HG03139 (cell line): ENCODE results near the gene SNX32.
"Not testable (repeated sequence)": the region's sequence is repeated elsewhere in the genome, so short reads cannot be mapped to it uniquely, and the experiment has no call there.

Experiments
- ATAC-seq: cut with Tn5 transposase; IDR thresholded peaks from one replicate; pipeline ENCODE4 v1.9.1; 2021; ENCODE audit not compliant: unreplicated experiment

SNX32 gene

GRCh38 chr11:65822776-65823528 is 10.8 kb upstream of the SNX32 start:
- no peak for ATAC-seq

GRCh38 chr11:65826984-65827735 is 6.6 kb upstream of the SNX32 start:
- ATAC-seq: no peak

- ATAC-seq: no peak
Observed at GRCh38 chr11:65829459-65829858, 4.3 kb upstream of the SNX32 start.

GRCh38 chr11:65832231-65832630 is 1.5 kb upstream of the SNX32 start:
- not testable (repeated sequence) for ATAC-seq

GRCh38 chr11:65834202-65834601 is 439 bp downstream of the SNX32 start:
- ATAC-seq: no peak

- no peak for ATAC-seq
Observed at GRCh38 chr11:65842144-65842543, 8.4 kb downstream of the SNX32 start.

GRCh38 chr11:65843811-65844210 is 10.0 kb downstream of the SNX32 start:
- ATAC-seq: no peak

- no peak for ATAC-seq
Observed at GRCh38 chr11:65844231-65844872, 10.6 kb downstream of the SNX32 start.

- ATAC-seq: no peak
Observed at GRCh38 chr11:65847746-65848145, 14.0 kb downstream of the SNX32 start.

- ATAC-seq: not testable (repeated sequence)
Observed at GRCh38 chr11:65848693-65849092, 14.9 kb downstream of the SNX32 start.

GRCh38 chr11:65849366-65849765 is 15.6 kb downstream of the SNX32 start:
- ATAC-seq: no peak

GRCh38 chr11:65849771-65850216 is 16.0 kb downstream of the SNX32 start:
- no peak for ATAC-seq

- ATAC-seq: no peak
Observed at GRCh38 chr11:65850217-65851082, 16.7 kb downstream of the SNX32 start.

GRCh38 chr11:65851083-65851579 is 17.4 kb downstream of the SNX32 start:
- ATAC-seq: no peak

GRCh38 chr11:65851811-65852507 is 18.2 kb downstream of the SNX32 start:
- ATAC-seq: no peak

- ATAC-seq: no peak
Observed at GRCh38 chr11:65852508-65853245, 18.9 kb downstream of the SNX32 start.

- no peak for ATAC-seq
Observed at GRCh38 chr11:65853246-65853979, 19.6 kb downstream of the SNX32 start.

- ATAC-seq: no peak
Observed at GRCh38 chr11:65854161-65854592, 20.4 kb downstream of the SNX32 start.
